ENCODE measurements around the gene EVC2.

Gene EVC2

DNA sequence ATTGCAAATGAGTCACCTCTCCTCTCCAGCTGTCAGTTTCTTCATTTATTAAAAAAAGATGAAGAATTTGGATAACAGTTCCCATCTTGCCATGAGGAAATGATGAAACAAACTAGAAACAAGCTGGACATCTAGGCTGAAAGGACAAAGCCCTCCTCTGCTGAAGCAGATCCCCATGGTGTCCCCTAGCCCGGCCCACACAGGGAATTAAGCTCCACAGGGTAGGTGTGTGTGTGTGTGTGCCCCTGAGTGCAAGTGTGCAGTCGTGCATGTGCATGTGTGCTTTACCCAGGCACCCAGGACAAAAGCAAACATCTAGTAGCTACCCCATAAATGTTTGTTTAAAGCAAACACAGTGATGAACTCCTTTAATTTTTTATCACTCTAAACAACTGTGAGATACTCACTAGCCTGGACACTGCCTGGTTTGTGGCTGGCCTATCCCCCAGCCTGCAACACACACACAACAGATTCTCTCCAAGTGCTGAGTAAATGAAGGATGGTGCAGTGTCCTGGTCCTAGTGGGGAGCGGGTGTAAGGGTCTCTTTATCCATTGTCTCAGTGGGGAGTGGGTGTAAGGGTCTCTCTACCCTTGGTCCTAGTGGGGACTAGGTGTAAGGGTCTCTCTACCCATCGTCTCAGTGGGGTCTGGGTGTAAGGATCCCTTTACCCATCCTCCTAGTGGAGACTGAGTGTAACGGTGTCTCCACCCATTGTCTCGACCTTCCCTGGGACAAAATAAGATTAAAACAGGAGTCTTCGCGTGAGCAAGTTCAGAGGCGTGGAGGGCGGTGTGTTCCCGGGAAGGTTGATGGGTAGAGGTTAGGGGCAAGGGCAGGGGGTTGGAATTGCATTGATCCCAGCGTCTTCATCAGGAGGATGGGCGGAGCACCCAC is 2.0 kb upstream of the EVC2 start:
- DNase-seq: no peak

DNA sequence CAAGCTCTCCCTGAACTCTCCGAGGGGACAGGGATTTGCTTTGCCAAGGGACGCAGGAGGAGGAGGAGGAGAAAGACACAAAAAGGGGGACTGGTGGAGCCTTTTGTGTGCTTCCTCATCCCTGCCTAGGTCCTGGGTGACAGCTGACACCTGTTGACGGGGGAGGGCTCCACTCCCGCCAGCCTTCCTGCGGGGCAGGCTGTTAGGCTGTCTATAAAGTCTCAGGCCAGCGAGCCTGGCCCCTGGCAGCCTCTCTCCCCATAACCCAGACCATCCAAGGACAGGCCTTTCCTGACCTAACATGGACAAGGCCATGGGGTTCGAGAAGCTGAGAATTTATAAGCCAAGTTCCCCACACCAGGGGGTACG is 832 bp upstream of the EVC2 start:
- no peak for DNase-seq

DNA sequence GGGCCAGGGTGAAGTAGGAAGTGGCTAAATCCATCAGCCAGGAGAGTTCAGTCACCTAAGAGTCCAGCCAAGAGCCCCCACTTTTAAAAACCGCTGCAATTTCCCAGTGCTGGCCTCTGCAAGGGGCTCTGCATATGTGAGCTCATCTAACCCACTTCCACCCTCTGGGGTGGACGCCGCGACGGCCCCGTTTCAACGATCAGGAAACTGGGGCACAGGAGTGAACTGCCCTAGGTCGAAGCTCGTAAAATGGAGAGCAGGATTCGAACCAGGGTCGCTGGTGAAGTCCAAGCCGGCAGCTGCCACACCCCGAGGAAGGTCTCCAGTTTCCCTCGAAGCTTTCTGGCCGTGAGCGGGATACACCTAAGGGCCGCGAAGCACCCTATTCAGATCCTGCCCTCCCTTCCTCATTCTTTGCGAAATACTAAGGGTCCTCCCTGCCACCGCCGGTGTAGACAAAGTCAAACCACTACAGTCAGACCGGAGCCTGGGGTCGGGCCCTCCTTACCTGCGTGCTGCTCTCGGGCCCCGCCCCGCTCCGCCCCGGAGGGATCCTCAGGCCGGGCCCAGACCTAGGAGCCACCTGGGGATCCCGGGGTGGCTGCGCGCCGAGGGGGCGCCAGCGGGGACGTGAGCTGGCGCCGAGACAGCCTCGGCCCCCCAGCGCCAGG is 446 bp downstream of the EVC2 start:
- DNase-seq: no peak

DNA sequence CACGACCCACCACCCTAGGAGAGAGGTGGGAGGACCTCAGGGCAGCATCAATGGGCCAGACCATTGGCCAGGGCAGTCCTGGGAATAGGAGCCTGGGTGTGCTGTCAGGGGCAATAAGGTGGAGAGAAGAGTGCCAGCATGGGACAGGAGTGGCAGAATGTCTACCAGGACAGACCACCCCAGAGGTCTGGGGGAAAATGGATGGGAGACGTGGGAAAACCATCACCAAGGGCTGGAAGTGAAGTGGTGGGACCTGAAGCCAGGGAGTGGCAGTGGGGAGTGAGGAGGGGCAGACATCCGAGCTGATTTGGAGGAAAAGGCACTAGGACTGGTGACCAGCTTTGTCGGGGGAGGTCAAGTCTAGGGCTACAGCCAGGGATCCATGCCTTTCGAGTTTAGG is 993 bp downstream of the EVC2 start:
- no peak for DNase-seq

DNA sequence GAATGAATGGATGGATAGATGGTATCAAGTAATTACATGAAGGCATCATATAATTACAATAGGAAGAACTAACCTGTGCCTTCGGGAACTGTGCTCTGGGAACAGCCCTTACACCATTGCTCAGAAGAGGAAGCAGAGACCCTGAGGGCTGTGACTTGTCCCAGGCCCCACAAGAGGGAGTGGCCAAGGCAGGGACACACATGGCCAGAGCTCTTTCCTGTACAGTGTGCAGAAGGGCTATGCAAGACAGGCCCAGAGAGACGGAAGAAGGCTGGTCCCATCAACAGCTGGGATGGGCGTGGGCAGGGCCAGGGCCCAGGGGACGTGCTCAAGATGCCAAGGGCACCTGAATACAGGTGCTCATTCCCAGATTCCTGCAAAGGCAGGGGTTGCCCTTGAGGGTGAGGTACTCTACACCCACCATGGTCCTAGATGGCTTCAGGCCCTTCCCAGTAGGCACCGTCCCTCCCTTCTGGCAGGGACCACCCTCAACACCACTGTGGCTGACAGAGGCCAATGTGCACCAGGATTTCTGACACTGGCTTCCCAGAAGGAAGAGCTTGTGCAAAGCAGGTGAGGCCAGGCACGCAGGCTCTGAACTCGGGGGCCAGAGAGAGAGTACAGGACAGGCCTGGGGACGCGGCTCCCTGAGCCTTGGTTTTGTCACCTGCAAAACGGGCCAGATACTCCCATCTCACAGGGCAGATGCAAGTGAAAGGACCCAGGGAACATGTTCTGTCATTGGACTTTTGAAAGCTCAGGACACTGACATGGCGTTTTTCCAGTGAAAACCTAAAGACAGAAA is 1.7 kb downstream of the EVC2 start:
- no peak for DNase-seq

DNA sequence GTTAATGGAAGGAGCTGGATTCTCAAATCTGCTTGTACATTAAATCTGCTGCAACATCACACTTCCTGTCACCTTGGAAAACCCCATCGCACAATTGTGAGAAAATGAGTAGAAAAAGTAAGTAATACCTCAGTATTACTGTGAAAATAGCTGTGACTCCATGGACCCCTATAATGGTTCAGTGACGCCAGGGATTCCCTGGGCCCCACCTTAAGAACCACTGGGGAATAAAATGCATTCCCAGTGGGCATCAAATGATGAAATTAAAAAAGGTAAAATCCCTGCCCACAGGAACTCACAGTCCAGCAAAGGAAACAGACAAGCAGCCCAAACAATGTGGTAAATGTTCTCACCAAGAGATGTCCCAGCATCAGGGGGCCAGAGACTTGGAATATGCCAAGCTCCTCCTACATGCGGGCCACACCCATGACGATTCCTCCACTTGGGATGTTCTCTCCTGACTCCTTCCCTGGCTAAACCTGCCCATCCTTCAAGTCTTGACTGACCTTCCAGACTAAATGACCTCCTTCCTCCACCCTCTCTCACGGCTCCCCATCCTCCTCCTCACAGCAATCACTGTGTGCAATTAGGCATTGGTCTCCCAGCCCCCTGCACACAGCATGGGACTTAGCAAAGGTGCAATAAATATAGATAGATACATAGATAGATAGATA is 2.6 kb downstream of the EVC2 start:
- DNase-seq: no peak

DNA sequence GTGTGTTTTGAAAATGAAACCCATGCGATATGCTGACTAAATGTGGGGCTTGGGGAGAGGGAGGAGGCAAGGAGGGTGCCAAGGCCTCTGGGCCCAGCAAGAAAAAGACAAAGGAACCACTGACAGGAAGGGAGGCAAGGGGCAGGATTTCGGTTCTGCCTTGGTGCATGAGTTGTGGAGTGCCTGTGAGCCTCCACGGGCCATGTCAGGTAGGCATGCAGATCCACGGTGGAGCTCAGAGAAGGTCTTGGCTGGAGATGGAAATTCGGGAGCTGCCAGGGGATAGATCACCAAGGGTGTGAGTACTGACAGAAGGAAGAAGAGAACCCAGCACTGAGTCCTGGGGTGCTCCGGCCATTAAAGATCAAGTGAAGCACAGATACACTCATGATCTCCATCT is 4.1 kb downstream of the EVC2 start:
- DNase-seq: no peak

DNA sequence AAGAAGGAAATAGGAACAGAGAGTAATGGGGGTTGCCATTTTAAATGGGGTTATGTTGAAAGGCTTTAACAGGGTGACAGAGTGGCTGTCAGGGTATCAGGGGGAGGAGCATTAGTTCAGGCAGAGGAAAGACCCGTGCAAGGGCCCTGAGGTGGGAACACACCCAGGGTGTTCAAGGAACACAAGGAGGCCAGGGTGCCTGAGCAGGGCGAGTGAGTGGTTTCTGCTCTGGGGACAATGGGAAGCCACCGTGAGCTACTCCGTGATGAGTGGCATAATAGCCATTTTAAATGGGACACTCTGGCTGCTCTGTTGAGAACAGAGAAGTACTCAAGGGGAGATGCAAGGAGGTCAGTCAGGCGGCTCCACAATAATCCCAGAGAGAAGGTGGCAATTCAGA is 4.5 kb downstream of the EVC2 start:
- DNase-seq: no peak

DNA sequence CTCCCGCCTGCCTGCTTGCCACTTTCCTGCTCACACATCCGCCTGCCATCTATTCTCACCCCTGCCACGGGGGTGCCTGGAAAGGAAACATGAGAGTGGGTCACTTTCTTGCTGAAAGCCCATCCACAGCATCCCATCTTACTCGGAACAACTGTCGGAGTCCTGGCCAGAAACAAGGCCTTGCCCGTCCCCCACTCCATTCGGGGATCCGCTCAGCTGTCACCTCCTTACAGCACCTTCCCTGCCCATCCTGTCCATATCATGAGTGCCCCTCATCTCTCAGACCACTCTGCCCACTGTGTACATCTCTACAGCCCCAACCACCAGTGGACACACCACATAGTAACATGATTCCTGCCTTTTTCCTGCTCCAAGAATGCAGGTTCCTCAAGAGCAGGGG is 6.4 kb downstream of the EVC2 start:
- DNase-seq: no peak

DNA sequence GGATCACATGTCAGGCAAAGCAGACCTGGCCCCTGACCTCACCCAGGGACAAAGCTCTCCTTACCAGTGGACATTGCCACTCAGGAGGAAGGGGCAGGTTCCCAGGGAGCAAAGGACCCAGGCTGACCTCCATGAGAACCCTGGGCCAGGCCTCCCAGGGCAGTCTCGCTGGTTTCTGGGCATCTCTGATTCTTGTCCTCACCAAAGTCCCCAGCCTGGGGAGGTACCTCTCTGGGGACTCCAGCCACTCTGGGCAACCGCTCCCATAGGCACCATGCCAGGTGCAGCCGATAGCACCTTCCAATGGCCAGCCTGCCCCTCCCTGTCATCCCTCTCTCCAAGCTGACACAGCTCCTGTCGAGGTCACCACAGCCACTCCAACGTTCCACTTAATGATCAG is 7.9 kb downstream of the EVC2 start:
- no peak for DNase-seq

DNA sequence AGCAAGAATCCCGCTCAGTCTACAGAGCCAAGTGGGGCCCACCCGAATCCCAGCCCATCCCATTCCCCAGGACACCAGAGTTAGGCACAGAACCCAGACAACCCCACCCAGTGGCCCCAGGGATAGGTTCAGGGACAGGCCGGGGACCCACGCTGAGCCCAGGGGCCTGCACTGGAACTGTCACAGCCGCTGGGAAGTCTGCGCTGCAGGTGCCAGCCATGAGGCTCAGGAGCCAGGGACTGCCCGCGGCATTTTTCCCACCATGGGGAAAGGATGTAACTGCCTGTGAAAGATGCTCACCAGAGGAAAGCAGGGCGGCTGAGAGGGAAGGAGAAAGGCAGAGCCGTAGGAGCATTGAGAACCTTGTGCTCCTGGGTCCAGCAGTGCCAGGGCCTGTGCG is 12.0 kb downstream of the EVC2 start:
- DNase-seq: no peak

DNA sequence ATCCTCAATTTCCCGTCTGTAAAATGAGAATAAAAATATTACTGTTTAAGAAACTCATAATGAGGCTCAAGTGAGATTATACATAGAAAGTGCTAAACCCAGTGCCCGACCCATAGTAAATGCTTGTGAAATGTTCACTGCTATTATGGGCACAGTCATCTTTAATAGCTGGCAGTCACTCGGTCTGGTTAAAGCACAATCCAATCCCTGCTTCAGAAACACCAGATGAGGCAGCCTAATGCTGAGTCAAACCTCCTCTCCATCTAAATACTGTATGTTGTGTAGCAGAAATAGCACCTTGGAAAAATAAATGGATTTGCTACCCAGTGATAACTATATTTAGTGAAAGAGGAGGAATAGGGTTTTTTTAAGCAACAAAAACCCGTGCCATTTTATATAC is 14.5 kb downstream of the EVC2 start:
- DNase-seq: no peak

DNA sequence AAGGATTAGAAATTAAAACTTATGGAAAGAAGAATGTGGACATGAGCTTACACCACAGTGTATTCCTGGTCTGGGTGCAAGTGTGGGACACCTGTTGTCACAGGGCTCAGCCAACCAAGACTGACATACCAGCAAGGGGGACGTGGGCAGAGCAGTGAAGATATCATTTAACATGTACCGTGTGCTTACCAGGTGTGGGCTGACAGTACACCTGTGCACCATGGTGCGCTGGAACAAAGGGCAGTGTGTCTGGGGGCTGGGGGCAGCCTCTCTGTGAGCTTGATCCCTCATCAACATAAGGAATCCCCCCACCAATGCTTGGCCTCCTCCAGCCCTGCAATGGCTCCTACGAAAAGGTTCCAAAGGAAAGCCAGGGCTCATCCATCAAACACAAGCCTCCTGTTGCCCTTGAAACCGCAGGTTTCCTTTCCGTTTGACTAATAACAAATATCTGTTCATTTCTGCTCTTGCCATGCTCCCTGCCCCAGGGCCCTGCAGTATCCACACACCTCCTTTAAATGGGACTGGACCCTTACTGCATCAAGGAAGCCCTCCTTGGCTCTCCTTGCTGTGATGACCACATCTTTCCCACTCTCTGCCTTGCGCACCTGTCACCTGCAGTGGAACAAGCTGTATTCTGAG is 16.7 kb downstream of the EVC2 start:
- no peak for DNase-seq

DNA sequence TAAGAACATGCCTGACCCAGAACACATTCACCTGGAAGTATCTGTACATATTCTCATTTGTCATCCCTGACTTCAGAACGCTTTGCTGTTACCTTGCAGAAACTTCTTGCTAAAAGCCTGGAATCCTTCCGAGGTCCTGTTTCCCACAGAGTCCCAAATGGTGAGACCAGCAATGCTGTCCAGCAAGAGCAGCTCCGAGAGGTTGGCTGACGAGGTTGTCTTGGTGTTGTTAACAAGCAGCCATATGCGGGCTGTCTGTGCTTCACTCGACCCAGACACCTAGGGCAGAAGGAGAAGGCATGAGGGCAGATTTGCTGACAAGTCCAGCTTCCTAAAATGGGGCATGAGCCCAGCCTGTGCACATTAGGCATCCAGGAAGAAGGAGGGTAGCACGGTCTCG is 19.3 kb downstream of the EVC2 start:
- DNase-seq: no peak

DNA sequence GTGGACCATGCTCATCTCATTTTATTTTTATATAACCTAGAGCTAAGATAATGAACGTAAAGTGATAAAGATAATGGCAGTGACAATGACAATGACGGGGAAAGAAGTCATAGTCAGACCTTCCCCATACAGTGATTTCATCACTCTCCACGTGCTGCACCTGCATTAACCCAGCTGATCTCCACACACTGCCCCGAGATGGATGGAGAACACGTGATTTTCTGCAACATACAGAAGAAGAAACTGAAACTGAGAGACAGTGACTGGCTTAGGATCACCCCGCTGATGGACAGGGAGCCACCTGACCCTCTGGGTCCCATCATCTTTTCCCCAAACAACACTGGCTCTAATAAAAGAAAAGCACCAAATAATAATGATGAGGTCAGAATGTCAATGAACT is 22.0 kb downstream of the EVC2 start:
- no peak for DNase-seq

DNA sequence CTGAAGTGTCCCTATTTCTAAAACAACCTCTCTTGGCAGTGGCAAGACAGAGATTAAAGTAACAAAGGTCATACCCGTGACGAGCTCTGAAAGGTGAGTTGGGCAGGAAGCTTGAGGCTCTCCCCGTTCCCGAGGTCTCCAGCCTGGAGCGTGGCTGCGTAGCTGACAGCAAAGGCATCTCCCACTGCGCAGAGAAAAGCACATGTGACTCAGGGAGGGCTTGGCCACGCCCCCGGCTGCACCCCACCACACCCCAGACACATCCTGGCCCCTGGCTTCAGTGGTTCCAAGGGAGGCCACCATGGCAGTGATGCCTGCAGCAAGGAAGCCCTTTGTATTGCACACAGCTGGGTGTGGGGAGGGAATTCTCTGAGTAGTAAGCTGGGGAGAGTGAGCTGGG is 23.1 kb downstream of the EVC2 start:
- no peak for DNase-seq

DNA sequence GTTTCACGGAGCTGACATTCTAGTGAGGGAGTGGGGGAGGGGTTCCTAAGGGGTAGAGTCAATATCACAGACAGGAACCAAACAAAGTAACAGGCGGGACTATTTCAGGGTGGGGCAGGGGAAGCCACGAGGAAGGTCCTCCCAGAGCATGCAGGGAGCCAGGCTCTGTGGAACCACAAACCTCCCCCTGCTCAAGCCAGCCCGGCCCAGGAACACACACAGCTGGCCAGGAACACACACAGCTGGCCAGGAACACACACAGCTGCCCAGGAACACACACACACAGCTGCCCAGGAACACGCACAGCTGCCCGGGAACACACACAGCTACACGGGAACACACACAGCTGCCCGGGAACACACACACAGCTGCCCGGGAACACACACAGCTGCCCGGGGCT is 24.8 kb downstream of the EVC2 start:
- no peak for DNase-seq

DNA sequence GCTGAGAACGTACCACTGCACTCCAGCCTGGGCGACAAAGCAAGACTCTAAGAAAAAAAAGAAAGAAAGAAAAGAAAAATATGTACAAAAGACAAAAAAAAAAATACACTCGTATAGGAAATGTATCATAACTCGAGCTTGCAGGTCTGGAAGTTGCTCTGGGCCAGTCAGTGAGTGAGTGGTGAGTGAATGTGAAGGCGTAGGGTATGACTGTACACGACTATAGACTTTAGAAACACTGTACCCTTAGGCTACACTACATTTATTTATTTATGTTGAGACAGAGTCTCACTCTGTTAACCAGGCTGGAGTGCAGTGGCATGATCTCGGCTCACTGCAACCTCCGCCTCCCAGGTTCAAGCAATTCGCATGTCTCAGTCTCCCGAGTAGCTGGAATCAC is 29.4 kb downstream of the EVC2 start:
- no peak for DNase-seq

DNA sequence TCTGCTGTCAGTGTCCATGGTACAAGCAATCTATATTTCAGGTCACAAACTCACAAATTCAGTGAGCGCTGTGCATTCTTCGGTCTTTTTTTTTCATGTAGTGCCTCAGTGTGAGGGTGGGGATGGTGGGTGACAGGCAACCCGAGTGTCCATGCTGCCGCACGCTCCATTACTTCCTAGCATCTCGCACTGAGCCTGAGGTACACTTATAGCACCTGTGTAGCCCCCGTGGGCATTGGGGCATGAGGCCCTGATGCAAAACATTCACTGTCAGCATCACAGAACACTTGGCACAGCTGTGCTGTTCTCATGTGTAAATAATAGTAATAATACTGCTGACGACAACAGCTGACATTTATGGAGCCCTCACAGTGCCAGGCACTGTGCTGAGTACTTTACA is 31.6 kb downstream of the EVC2 start:
- DNase-seq: no peak

DNA sequence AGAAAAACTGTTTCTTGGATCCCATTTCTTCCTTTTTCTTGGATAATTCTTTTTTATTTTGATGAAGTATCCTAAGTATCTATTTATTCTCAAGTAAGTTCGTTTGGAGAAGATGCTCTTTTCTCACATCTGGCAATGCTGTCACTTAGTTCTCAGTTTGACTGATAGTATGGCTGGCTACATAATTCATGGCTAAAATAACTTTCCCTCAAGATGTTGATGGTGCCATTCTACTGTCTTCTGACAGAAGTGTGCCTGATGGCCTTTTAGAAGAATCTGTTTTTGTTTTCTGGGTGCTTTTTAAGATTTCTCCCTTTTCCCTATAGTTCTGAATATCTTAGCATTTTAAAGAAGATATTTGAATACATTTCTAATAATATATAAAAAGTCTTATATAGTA is 41.6 kb downstream of the EVC2 start:
- no peak for DNase-seq

DNA sequence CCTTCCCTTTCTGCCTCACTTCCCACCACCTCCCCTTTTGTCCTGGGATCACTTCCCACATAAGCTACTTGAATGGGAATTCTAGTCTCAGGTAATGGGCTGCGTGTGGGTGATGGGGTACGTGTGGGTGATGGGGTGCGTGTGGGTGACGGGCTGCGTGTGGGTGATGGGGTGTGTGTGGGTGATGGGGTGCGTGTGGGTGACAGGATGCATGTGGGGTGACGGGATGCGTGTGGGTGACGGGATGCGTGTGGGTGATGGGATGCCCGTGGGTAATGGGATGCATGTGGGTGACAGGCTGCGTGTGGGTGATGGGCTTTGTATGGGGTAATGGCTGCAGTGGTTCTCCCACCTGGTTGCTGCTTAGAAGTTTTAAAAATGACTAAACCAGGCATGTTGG is 43.6 kb downstream of the EVC2 start:
- no peak for DNase-seq

DNA sequence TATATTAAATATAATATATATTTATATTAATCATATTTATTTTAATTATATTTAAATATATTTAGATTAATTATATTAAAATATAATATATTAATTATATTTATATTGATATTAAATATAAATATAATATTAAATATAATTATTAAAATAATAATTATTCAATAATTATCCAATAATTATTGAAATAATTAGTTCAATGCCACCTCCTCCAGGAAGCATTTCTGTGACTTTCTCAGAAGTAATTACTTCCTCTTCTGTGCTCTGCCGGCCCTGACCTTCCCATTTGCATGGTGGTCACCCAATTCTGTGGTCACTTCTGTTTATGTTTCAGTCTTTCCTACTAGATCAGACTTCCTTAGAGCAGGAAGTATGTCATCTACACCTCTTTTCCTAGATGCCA is 45.8 kb downstream of the EVC2 start:
- no peak for DNase-seq

DNA sequence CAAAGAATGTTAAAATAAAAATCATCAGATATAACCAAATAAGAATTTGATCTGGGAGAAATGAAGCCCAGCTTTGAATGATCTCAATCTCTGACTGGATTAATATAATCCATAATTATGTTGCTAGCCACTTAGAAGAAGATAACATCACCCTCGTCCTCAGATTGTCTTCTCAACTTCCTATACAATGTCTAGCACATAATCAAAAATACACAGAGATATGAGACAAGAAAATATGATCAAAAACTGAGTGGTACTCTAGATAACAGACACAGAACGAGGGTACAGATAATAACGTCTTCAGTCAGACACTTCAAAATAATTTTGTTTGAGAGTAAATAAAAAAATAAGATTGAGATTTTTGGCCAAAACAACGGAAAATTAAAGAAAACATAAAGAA is 47.1 kb downstream of the EVC2 start:
- DNase-seq: no peak

All from NCI-H526 treated with DMSO at 0.1 percent for 48 hours (cell line).